GM19240 (cell line): Measurements from ENCODE around the gene RILPL2.
"Not testable (repeated sequence)": the region's sequence is repeated elsewhere in the genome, so short reads cannot be mapped to it uniquely, and the experiment has no call there.

Source experiments
- DNase-seq: peaks from one replicate; pipeline ENCODE4 v3.0.0; 2011; ENCODE audit warnings: low spot score; ENCODE audit not compliant: insufficient read length

RILPL2 gene

GRCh38 chr12:123436017-123436964, at the start of gene RILPL2:
Gene RILPL2 (minus strand): TSS chr12:123436684. CDS start chr12:123436420, 264 bp downstream.
- peak; percentile 71 for DNase-seq

- no peak for DNase-seq
Observed at GRCh38 chr12:123485756-123486155, 49.3 kb upstream of the RILPL2 start.

- DNase-seq: no peak
Observed at GRCh38 chr12:123483602-123484248, 47.2 kb upstream of the RILPL2 start.

GRCh38 chr12:123482876-123483275, 46.4 kb upstream of the RILPL2 start:
- DNase-seq: no peak

- not testable (repeated sequence) for DNase-seq
Observed at GRCh38 chr12:123481251-123481650, 44.8 kb upstream of the RILPL2 start.

GRCh38 chr12:123479442-123480180, 43.1 kb upstream of the RILPL2 start:
- no peak for DNase-seq

GRCh38 chr12:123478762-123479161, 42.3 kb upstream of the RILPL2 start:
- DNase-seq: no peak

GRCh38 chr12:123478069-123478468, 41.6 kb upstream of the RILPL2 start:
- DNase-seq: no peak

- DNase-seq: no peak
Observed at GRCh38 chr12:123475246-123475703, 38.8 kb upstream of the RILPL2 start.

- no peak for DNase-seq
Observed at GRCh38 chr12:123474485-123475245, 38.2 kb upstream of the RILPL2 start.

GRCh38 chr12:123472438-123472849, 36.0 kb upstream of the RILPL2 start:
- DNase-seq: no peak

GRCh38 chr12:123471374-123472068, 35.0 kb upstream of the RILPL2 start:
- DNase-seq: no peak

- DNase-seq: no peak
Observed at GRCh38 chr12:123469978-123470377, 33.5 kb upstream of the RILPL2 start.

GRCh38 chr12:123468786-123469185, 32.3 kb upstream of the RILPL2 start:
- peak; percentile 60 for DNase-seq

- no peak for DNase-seq
Observed at GRCh38 chr12:123465084-123465483, 28.6 kb upstream of the RILPL2 start.

GRCh38 chr12:123463174-123463573, 26.7 kb upstream of the RILPL2 start:
- DNase-seq: not testable (repeated sequence)

GRCh38 chr12:123457980-123458779, 21.7 kb upstream of the RILPL2 start, which contains the start of gene SNRNP35:
Gene SNRNP35 (plus strand): TSS chr12:123458139. CDS start chr12:123465541, 7,402 bp downstream.
- peak; percentile 54 for DNase-seq

GRCh38 chr12:123453165-123453564, 16.7 kb upstream of the RILPL2 start:
- DNase-seq: no peak

- not testable (repeated sequence) for DNase-seq
Observed at GRCh38 chr12:123452276-123452550, 15.7 kb upstream of the RILPL2 start.

- DNase-seq: no peak
Observed at GRCh38 chr12:123450636-123451035, 14.2 kb upstream of the RILPL2 start.
